RWPE2 (cell line): ENCODE measurements around the gene SMYD3.

ENCODE experiments used
- ATAC-seq: fragments of 200-7000 bp; cut with Tn5 transposase; 3 replicates; pipeline ENCODE4 v1.9.1; 2021; ENCODE audit warnings: low read depth
- DNase-seq: peaks from one replicate; pipeline ENCODE4 v3.0.0-alpha.2; 2020; ENCODE audit warnings: low spot score
- H3K27ac ChIP-seq: fragments of 450-650 bp; 2 replicates; pipeline ENCODE4 v1.5.1; 2017; ENCODE audit warnings: mild to moderate bottlenecking; ENCODE audit not compliant: poor library complexity, severe bottlenecking
- H3K27me3 ChIP-seq: fragments of 250-450 bp; sonication (Bioruptor Pico); 2 replicates; pipeline ENCODE4 v1.5.1; 2021; ENCODE audit warnings: mild to moderate bottlenecking, moderate library complexity; ENCODE audit not compliant: insufficient read depth, poor library complexity, severe bottlenecking
- H3K36me3 ChIP-seq: fragments of 250-450 bp; sonication (Bioruptor Pico); 2 replicates; pipeline ENCODE4 v1.5.1; 2020; ENCODE audit warnings: low read depth, mild to moderate bottlenecking, moderate library complexity
- H3K4me1 ChIP-seq: fragments of 250-450 bp; sonication (Bioruptor Pico); 2 replicates; pipeline ENCODE4 v1.5.1; 2021; ENCODE audit warnings: mild to moderate bottlenecking, moderate library complexity; ENCODE audit not compliant: insufficient read depth, poor library complexity, severe bottlenecking
- H3K4me3 ChIP-seq: fragments of 250-450 bp; sonication (Bioruptor Pico); 2 replicates; pipeline ENCODE4 v1.5.1; 2021; ENCODE audit warnings: mild to moderate bottlenecking, moderate library complexity; ENCODE audit not compliant: severe bottlenecking
- H3K9me3 ChIP-seq: fragments of 250-450 bp; sonication (Bioruptor Pico); 2 replicates; pipeline ENCODE4 v1.5.1; 2021; ENCODE audit warnings: mild to moderate bottlenecking, moderate library complexity; ENCODE audit not compliant: severe bottlenecking
- TF ChIP-seq, protein P1 (sequence below): fragments of 450-650 bp; IDR thresholded peaks from one replicate; pipeline ENCODE4 v1.5.1; 2017; ENCODE audit warnings: mild to moderate bottlenecking, moderate library complexity; ENCODE audit not compliant: poor library complexity, severe bottlenecking

The SMYD3 gene

GRCh38 chr1:246294263-246294662 is 212.8 kb downstream of the SMYD3 start:
- DNase-seq, result no peak
- H3K9me3 ChIP-seq, result no peaks in the 10 kb centered on the region
- H3K27ac ChIP-seq, result no peak overlapping the region
- no peak overlapping the region for H3K4me3 ChIP-seq
- no peak for ATAC-seq
- no peaks in the 10 kb centered on the region for H3K27me3 ChIP-seq
- TF ChIP-seq, protein P1, sequence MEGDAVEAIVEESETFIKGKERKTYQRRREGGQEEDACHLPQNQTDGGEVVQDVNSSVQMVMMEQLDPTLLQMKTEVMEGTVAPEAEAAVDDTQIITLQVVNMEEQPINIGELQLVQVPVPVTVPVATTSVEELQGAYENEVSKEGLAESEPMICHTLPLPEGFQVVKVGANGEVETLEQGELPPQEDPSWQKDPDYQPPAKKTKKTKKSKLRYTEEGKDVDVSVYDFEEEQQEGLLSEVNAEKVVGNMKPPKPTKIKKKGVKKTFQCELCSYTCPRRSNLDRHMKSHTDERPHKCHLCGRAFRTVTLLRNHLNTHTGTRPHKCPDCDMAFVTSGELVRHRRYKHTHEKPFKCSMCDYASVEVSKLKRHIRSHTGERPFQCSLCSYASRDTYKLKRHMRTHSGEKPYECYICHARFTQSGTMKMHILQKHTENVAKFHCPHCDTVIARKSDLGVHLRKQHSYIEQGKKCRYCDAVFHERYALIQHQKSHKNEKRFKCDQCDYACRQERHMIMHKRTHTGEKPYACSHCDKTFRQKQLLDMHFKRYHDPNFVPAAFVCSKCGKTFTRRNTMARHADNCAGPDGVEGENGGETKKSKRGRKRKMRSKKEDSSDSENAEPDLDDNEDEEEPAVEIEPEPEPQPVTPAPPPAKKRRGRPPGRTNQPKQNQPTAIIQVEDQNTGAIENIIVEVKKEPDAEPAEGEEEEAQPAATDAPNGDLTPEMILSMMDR, result no peak
- no peaks in the 10 kb centered on the region for H3K36me3 ChIP-seq
- peaks cover 23% of the 10 kb centered on the region for H3K4me1 ChIP-seq

DNA sequence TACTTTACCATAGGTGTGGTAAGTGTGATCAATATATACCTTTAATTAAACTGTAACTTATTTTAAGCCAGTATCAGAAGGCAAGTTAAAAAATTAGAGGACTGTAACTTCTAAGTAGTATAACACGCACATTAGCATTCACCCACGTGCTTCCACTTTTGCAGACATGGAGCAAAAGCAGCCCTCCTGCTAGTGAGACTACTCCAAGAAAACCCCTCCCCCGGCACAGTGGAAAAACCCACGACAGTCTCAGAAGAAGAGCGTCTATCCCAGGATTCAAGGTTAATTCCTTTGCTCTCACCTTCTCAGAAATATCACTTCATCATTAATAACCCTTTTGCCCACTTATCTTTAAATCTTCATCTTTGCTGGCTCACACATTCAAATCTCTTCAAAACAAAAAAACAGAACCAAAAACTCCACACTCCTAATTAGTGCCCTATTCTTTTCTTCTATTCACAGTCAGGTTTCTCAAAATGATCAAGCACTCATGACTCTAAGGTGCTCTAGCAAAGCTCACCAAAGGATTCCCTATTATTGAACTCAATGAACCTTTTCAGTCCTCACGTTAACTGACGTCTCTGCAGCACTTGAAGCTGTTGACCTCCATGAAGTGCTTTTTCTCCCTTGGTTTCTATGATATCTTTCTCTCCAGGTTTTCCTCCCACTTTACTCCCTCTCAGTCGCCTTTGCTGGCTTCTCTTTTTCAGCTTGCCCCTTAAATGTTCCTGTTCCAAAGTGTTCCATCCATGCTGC is 213.5 kb downstream of the SMYD3 start:
- ATAC-seq (no peak), DNase-seq (no peak)
- Histone ChIP-seq H3K4me1 (peaks cover 23% of the 10 kb centered on the region), H3K36me3 (no peaks in the 10 kb centered on the region), H3K4me3 (no peak overlapping the region), H3K27me3 (no peaks in the 10 kb centered on the region), H3K27ac (no peak overlapping the region), H3K9me3 (no peaks in the 10 kb centered on the region)
- TF ChIP-seq, protein P1, result no peak

GRCh38 chr1:246292571-246292970 is 214.5 kb downstream of the SMYD3 start:
- Histone ChIP-seq H3K4me1 (peaks cover 18% of the 10 kb centered on the region), H3K4me3 (no peak overlapping the region), H3K27ac (no peak overlapping the region), H3K36me3 (no peaks in the 10 kb centered on the region), H3K9me3 (no peaks in the 10 kb centered on the region), H3K27me3 (no peaks in the 10 kb centered on the region)
- TF ChIP-seq, protein P1, result no peak
- DNase-seq (no peak), ATAC-seq (no peak)

- no peak overlapping the region for H3K27ac ChIP-seq
- peaks cover 4% of the 10 kb centered on the region for H3K4me1 ChIP-seq
- no peaks in the 10 kb centered on the region for H3K27me3 ChIP-seq
- no peaks in the 10 kb centered on the region for H3K36me3 ChIP-seq
- H3K9me3 ChIP-seq, result no peaks in the 10 kb centered on the region
- DNase-seq (no peak), ATAC-seq (no peak)
- H3K4me3 ChIP-seq, result no peak overlapping the region
- TF ChIP-seq, protein P1, result no peak
Observed at GRCh38 chr1:246291127-246291526, 216.0 kb downstream of the SMYD3 start.

- Histone ChIP-seq H3K4me3 (no peak overlapping the region), H3K4me1 (no peaks in the 10 kb centered on the region), H3K36me3 (no peaks in the 10 kb centered on the region), H3K27me3 (no peaks in the 10 kb centered on the region), H3K9me3 (no peaks in the 10 kb centered on the region), H3K27ac (no peak overlapping the region)
- TF ChIP-seq, protein P1, result no peak
- no peak for ATAC-seq
- no peak for DNase-seq
Observed at GRCh38 chr1:246283771-246284410, 223.2 kb downstream of the SMYD3 start.
